BE2C (cell line): ENCODE data around the gene PNKP.
A peak's percentile ranks its signal among the peaks of the same experiment; 100 is the strongest.

ENCODE experiments used
- DNase-seq: peaks from one replicate; pipeline ENCODE4 v3.0.0-alpha.2; 2020
- H3K27me3 ChIP-seq: fragments of 250-450 bp; sonication (Bioruptor Pico); 2 replicates; pipeline ENCODE4 v1.5.1; 2020; ENCODE audit warnings: mild to moderate bottlenecking
- H3K36me3 ChIP-seq: fragments of 250-450 bp; sonication (Bioruptor Pico); 2 replicates; pipeline ENCODE4 v1.5.1; 2020; ENCODE audit warnings: mild to moderate bottlenecking
- H3K4me1 ChIP-seq: fragments of 250-450 bp; sonication (Bioruptor Pico); 2 replicates; pipeline ENCODE4 v1.5.1; 2020
- H3K4me3 ChIP-seq: 2 replicates; pipeline ENCODE4 v1.5.1; 2011; ENCODE audit warnings: low read depth, low read length
- H3K9me3 ChIP-seq: fragments of 250-450 bp; sonication (Bioruptor Pico); 2 replicates; pipeline ENCODE4 v1.5.1; 2020
- TF ChIP-seq, protein P1 (sequence below): IDR thresholded peaks from 2 replicates; pipeline ENCODE4 v1.5.1; 2012; ENCODE audit warnings: mild to moderate bottlenecking, low read depth, low read length

Gene PNKP

DNA sequence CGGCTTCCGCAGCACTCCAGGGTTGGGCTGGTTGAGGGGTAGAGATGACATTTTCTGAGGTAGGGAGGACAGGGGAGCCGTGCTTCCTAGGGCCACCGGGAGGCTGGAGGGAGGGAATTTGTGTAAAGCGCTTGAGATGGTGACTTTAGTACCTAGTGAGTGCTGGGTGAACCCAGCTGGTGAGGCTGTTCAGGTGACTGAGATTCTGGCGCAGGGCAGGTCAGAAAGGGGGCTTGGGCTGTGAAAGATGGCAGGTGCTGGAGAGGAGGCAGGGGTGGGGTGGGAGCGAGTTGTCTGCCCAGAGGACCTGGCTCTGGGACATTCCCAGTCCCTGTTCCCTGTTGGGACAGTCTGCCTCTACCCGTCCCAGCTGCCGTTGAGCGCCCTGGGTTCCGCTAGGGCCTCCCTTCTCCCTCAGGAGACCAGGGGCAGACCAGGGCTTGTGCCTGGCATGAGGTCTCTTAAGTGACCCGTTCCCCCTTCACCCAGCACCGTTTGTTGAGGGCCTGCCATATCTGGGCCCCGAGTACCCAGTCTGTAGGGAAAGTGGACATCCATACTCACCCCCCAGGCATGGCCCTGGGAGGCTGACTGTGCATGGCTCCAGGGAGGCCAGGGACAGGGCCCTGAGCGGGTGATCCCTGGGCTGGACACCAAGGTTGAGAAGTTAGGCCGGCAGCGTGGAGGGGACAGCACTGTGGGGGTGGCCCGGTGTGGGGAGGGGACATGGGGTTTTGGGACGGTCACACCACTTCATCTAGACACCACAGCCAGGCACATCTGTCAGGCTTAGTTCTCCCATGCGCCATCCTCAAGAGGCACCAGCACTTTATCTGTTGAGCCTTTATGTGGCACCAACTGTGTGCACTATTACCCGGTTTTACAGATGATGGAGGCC lies 11.5 kb downstream of the PNKP start:
- TF ChIP-seq, protein P1, sequence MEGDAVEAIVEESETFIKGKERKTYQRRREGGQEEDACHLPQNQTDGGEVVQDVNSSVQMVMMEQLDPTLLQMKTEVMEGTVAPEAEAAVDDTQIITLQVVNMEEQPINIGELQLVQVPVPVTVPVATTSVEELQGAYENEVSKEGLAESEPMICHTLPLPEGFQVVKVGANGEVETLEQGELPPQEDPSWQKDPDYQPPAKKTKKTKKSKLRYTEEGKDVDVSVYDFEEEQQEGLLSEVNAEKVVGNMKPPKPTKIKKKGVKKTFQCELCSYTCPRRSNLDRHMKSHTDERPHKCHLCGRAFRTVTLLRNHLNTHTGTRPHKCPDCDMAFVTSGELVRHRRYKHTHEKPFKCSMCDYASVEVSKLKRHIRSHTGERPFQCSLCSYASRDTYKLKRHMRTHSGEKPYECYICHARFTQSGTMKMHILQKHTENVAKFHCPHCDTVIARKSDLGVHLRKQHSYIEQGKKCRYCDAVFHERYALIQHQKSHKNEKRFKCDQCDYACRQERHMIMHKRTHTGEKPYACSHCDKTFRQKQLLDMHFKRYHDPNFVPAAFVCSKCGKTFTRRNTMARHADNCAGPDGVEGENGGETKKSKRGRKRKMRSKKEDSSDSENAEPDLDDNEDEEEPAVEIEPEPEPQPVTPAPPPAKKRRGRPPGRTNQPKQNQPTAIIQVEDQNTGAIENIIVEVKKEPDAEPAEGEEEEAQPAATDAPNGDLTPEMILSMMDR = no peak
- Histone ChIP-seq H3K9me3 (no peaks in the 10 kb centered on the region), H3K36me3 (peaks cover 62% of the 10 kb centered on the region), H3K4me3 (no peak overlapping the region), H3K4me1 (peaks cover 5% of the 10 kb centered on the region), H3K27me3 (no peaks in the 10 kb centered on the region)
- DNase-seq = no peak

DNA sequence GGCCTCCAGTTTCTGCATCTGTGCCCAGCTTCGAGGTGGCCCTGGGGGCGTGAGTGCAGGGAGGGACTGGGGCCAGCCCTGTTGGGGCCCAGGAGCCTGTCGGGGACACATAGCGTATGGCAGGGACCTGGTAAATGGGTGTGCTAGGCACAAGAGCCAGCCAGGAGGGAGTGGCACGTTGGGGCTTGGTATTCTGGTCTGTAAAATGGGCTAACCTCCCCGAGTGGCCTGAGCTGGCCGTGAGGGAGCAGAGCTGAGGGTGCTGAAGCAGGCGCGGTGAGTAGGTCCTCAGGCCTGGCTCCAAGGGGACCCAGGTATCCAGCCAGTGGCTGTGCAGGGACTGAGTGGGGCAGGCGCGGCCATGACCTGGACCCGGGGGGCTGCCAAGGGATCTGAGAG lies 12.1 kb downstream of the PNKP start:
- H3K4me3 ChIP-seq = no peak overlapping the region
- TF ChIP-seq, protein P1 = no peak
- peaks cover 56% of the 10 kb centered on the region for H3K36me3 ChIP-seq
- H3K27me3 ChIP-seq = no peaks in the 10 kb centered on the region
- no peaks in the 10 kb centered on the region for H3K4me1 ChIP-seq
- no peak for DNase-seq
- H3K9me3 ChIP-seq = no peaks in the 10 kb centered on the region

DNA sequence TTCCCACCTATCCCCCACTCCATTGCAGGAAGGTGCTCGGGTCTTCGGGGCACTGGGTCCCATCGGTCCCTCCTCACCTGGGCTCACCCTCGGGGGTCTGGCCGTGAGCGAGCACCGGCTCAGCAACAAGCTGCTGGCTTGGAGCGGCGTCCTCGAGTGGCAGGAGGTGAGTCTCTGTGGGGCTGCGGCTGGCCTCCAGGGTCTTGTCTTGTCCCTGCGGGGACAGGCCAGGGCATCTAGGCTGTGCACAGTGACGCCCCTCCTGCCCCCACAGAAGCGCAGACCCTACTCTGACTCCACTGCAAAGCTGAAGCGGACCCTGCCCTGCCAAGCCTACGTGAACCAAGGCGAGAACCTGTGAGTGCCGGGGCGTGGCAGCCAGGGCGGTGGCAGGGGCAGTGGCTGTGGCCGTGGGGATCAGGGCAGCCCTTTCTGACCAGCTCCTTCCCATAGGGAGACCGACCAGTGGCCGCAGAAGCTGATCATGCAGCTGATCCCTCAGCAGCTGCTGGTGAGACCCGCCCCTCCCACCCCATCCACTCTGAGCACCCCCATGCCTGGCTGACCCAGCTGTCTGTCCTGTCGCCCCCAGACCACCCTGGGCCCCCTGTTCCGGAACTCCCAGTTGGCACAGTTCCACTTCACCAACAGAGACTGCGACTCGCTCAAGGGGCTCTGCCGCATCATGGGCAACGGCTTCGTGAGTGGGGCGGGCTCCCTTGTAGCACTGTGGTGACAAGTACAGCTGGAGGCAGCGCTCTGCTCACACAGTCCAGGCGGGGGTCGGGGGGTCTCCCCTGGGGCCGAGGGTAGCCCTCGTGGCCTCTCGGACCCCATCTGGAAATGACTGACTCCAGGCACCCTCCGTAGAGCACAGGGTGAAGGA lies 12.8 kb downstream of the PNKP start:
- H3K36me3 ChIP-seq = peaks cover 49% of the 10 kb centered on the region
- TF ChIP-seq, protein P1 = no peak
- 0 out of 2 replicates have a peak, but pooled peaks cover 2% of the 10 kb centered on the region for H3K4me1 ChIP-seq
- H3K4me3 ChIP-seq = no peak overlapping the region
- no peak for DNase-seq
- no peaks in the 10 kb centered on the region for H3K27me3 ChIP-seq
- no peaks in the 10 kb centered on the region for H3K9me3 ChIP-seq

DNA sequence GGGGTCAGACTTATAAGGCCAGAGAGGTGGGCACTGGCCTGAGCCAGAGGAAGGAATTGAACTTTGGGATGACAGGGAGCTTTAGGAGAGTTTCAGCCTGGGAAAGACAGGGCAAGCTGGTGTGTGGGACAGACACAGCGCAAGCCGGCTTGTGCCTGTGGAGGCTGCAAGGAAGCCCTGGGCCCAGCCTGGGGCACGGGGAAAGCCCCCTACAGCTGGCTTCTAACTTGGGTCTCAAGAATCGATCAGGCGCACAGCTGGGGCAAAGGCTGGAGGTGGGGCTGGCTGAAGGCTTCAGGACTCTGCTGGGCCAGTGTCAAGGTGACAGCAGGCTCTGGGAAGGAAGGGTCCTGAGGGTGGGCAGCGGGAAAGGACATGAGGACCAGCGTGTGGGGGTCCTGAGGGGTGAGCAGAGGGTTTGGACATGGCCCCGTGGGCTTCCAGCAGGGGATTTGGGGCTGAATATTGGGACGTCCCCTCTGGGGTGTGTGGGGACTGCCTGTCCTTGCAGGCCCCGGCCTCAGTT lies 13.5 kb downstream of the PNKP start:
- Histone ChIP-seq H3K4me1 (0 out of 2 replicates have a peak, but pooled peaks cover 2% of the 10 kb centered on the region), H3K4me3 (no peak overlapping the region), H3K9me3 (no peaks in the 10 kb centered on the region), H3K27me3 (no peaks in the 10 kb centered on the region), H3K36me3 (peaks cover 42% of the 10 kb centered on the region)
- TF ChIP-seq, protein P1 = no peak
- DNase-seq = no peak

- TF ChIP-seq, protein P1 = no peak
- no peaks in the 10 kb centered on the region for H3K27me3 ChIP-seq
- no peak for DNase-seq
- peaks cover 30% of the 10 kb centered on the region for H3K36me3 ChIP-seq
- H3K4me3 ChIP-seq = peak overlapping the region; percentile 90
- 0 out of 2 replicates have a peak, but pooled peaks cover 2% of the 10 kb centered on the region for H3K4me1 ChIP-seq
- H3K9me3 ChIP-seq = no peaks in the 10 kb centered on the region
Observed at GRCh38 chr19:49852631-49853126, 14.7 kb downstream of the PNKP start.
